ENCODE data around the gene TNN.
"Not testable (repeated sequence)": the region's sequence is repeated elsewhere in the genome, so short reads cannot be mapped to it uniquely, and the experiment has no call there.

Gene TNN

GRCh38 chr1:175067362-175068106, at the start of gene TNN:
TSS of gene TNN (plus strand) at chr1:175067833. CDS start at chr1:175077419, 9,586 bp downstream.
- no peak for DNase-seq

DNA sequence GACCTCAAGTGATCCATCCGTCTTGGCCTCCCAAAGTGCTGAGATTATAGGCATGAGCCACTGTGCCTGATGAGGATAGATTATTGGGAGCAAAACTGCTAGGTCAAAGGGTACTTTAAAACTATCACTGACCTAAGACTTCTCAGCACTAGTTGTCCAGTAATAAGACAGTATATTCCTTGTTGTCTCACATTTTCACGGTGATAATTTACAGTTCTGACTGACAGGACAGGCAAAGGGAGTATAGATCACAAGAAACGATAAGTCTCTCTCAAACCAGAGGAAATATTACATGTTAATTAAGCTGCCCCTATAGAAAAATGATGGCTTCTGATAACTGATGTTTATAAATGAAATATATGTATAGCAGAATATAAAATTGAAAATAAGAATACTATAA, 48.1 kb upstream of the TNN start:
- DNase-seq = no peak

DNA sequence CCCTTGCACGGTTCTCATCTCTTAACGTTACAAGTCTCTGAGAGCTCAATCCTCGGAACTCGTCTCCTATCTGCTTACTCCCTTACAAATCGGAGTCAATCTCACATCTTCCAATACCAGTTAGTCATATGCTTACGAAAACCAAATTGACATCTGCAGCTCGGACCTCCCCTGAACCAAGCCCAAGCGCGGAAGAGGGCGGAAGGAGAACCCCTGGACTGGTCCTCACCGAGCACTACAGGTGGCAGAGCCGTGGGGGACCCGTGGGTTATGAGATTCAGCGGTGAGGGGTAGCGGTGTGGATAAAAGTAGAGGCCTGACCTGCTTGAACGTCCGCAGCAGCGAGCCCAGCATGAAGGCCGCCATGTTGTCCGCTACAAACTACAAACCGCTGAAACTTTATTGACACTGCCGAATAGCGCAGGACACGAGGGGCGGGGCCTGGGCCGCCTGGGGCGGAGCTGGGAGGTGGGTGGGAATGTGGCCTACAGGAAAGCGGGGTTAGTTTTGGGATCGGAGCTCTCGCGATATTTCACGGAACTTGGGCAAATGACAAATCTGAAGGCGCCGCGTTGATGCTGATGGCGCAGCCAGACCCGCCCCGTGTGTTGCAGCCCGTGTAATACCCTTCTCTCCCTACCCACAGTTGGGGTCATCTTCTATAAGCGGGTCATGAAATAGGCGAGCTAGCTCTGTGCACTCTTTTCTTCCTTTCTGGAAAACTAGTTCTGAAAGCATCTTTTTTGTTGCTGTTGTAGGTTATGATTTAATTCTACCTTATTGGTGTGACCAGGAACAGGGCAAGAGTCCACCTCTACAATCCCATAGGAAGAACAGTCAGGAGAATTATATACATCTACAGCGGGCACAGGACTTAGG, 44.4 kb upstream of the TNN start, which contains the start of gene MRPS14:
Gene MRPS14, minus strand, starts transcription at position 383 of the 879 bp plus-strand sequence. Its CDS starts 17 bp downstream, at position 366.
- peak; percentile 98 for DNase-seq

DNA sequence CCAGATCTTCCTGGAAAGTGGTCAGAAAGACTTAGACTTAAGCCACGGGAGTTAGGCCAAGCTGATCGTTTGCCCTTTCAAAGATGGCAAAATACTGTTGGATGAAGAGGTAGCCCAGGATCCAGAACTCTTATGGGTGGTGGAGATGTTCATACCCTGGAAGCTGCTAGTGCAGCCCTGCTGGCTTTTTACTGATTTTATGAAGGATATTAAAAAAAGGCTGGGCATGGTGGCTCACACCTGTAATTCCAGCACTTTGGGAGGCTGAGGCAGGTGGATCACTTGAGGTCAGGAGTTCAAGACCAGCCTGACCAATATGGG, 43.8 kb upstream of the TNN start:
- not testable (repeated sequence) for DNase-seq

- DNase-seq = no peak
These were observed 42.9 kb upstream of the TNN start for GRCh38 chr1:175024773-175025172.

DNA sequence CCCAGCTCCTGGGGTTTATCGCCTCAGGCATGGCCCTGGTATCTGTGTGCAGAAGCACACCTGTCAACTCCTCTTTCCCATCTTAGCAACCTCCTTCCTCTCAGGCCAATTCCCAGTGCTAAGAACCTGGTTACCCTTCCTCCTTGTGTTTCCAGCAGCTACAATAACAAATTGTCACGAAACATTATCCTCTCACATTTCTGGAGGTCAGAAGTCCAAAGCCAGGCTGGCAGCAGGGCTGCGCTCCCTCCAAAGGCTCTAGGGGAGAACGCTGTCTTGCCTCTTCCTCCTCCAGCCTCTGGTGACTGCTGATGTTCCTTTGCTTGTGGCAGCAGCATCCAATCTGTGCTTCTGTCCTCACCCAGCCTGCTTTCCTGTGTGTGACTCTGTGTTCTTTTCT, 33.7 kb upstream of the TNN start:
- DNase-seq = no peak

GRCh38 chr1:175034775-175035174, 32.9 kb upstream of the TNN start:
- no peak for DNase-seq

DNA sequence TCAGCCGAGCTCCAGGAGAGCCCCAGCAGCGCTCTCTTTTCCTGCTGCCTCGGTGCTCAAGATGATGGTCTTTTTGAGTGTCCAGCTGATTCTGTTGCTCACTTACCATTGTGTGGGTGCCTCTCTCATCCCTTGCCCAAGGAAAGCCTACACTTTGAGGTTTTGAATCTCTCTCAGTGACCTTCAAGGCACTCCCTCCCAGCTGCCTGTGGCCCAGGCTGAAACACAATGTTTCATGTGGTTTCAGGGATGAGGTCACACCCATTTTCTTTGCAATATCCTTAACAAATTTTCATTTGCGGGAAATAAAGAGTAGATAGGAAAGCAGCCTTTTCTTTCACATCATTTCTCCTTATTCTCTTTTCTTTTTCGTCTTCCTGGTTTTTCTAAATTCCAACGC, 31.8 kb upstream of the TNN start:
- no peak for DNase-seq

- no peak for DNase-seq
These were observed 31.2 kb upstream of the TNN start for GRCh38 chr1:175036476-175036875.

DNA sequence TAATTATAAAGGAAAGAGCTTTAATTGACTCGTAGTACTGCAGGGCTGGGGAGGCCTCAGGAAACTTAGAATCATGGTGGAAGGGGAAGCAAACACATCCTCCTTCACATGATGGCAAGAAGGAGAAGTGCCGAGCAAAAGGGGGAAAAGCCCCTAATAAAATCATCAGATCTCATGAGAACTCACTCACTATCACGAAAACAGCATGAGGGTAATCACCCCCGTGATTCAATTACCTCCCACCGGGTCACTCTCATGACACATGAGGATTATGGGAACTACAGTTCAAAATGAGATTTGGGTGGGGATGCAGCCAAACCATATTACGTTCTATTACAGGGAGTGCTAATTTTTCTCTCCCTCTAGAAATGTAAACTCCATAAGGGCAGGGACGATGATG, 30.2 kb upstream of the TNN start:
- DNase-seq = no peak

- no peak for DNase-seq
These were observed 27.2 kb upstream of the TNN start for GRCh38 chr1:175040324-175040879.

DNA sequence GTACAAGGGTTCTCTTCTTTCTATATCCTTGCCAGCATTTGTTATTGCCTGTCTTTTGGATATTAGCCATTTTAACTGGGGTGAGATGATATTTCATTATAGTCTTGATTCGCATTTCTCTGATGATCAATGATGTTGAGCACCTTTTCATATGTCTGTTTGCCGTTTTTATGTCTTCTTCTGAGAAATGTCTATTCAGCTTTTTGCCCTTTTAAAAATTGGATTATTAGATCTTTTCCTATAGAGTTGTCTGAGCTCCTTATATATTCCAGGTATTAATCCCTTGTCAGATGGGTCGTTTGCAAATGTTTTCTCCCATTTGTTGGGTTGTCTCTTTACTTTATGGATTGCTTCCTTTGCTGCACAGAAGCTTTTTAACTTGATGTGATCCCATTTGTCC, 25.0 kb upstream of the TNN start:
- DNase-seq = no peak

GRCh38 chr1:175043824-175044223, 23.8 kb upstream of the TNN start:
- DNase-seq = peak; percentile 12

- not testable (repeated sequence) for DNase-seq
These were observed 23.0 kb upstream of the TNN start for GRCh38 chr1:175044591-175044990.

DNA sequence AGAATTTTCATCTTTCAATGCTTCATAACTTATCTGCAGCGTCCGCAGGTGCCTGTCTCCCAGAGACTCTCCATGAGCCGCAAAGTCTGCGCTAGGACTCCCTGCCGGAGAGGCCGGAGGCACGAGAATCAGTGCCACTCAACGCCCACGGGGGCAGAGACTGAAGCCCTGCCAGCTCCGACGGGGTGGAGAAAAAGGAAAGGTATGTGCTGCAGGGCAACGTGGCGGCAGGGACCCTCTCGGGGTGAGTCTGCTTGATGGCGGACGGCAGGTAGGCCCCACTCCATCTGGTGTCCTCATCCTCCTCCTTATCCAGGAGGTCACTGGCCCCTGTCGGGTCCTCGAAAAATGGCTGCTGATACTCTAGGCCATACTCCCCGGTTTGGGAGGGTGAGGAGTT, 22.5 kb upstream of the TNN start:
- no peak for DNase-seq

- DNase-seq = no peak
These were observed 22.1 kb upstream of the TNN start for GRCh38 chr1:175045519-175045918.

- DNase-seq = no peak
These were observed 16.6 kb upstream of the TNN start for GRCh38 chr1:175050992-175051391.

DNA sequence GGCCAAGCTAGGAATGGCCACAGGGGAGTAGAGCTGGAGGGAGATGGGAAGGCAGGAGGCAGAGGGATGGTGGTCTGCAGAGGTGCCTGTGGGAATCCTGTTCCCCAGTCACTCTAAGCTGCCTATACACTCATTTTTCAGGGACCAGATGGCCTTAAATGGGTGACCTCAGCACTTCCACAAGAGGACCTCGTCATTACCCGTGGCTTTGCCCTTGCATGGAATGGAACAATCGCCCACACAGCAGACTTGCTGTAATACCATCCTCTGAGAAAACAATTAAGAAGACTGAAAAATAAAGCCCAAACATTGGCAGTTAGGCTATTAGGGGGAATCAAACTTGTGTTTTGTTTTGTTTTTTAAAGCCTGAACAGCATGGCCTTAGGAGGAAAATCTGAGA, 12.9 kb upstream of the TNN start:
- DNase-seq = no peak

DNA sequence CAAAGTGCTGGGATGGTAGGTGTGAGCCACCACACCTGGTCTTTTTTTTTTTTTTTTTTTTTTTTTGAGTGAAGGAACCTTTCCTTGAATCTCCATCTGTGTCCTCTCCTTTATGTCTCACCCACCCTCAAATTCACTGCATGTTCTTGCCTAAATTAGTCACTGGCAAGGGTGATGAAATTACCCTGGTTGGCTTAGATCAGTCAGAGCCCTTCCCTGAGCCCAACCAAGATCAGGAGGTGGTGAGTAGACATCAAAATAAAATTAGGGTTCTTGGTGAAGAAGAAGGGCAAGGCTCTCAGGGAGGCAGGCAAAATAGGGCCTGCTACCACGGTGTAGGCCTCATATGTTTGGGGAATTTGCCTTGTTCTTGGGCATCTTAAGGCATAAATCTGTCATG, 5.3 kb upstream of the TNN start:
- DNase-seq = no peak

DNA sequence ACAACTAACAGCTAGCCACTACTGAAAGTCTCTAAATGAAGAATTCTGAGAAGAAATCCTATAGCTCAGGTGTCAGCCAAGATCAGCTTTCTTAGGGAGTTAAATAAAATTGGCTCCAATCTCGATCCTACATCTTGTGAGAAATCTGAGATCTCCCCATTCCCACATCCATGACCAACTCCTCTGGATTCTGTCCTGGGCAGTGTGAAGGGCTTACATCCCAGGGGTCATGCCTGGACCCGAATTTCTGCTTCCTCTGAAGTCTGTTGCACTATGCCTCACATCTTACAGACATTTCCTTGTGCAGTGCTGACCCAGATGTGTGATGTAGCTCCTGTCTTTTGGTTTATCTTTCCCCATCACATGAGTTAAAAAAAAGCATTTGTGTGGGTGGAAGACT, 4.8 kb upstream of the TNN start:
- no peak for DNase-seq

DNA sequence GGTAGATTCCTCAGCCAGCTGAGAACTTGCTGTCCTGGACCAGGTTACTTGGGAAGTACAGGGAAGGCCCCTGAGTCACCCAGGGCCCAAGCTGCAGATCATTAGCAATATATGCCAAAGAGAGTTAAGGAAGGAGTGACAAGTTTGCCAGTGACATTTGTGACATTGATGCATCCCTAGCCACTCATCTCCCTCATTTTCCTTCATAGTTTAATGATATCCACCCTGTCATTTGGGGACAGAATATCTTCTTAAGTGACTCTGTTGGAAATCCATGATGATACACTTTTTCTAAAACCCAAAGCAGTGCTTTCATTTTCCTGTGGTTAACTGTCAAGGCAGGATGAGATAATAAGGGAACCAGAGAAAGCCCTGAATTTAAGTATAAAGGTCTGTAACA, 3.2 kb downstream of the TNN start:
- DNase-seq = no peak

DNA sequence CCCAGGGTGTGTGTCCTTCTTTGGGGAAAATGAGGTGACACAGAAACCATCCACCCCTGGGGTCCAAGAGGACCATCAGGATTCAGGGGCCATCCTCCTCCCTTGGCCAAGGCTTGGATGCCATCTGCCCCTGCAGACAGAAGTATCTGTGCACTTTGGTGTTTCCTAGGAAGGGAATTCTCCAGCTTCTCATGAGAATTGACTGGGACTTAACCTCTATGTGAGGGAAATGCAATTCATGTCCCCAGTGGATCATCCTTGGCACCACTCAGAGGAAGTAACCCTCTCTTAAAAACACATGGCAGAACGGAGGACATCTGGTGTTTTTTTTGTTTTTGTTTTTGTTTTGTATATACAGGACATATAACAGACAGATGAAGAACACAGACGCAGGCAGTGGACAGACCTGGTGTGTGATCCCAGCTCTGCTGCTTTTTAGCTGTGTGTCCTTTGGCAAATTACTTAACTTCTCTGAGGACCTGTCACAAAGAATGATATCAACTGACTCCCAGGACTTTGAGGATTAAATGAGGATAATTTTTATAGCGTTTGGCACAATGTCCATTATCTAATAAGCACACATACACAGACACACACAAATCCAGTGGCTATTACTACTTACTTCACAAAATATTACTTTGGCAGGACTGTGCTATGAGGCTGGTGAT, 3.8 kb downstream of the TNN start:
- DNase-seq = no peak

Data from fibroblast of upper back skin (primary cell).